Glutamatergic neuron (in vitro differentiated cells): ENCODE data around the gene TMEM125. TPM values are rescaled to one million over a fixed set of nuclear protein-coding genes. Genes with fewer than 3 reads are reported as not detected.

Experiments
- DNase-seq: peaks from one replicate; pipeline ENCODE4 v3.0.0; 2022
- H3K27ac Mint-ChIP-seq: one replicate; pipeline ENCODE4 v1.8.0; 2020; ENCODE audit warnings: mild to moderate bottlenecking, mixed read lengths, inconsistent platforms; ENCODE audit not compliant: unreplicated experiment
- H3K27me3 Mint-ChIP-seq: one replicate; pipeline ENCODE4 v1.8.0; 2020; ENCODE audit warnings: mild to moderate bottlenecking, moderate library complexity, mixed read lengths, inconsistent platforms; ENCODE audit not compliant: unreplicated experiment
- H3K36me3 Mint-ChIP-seq: one replicate; pipeline ENCODE4 v1.8.0; 2020; ENCODE audit warnings: mild to moderate bottlenecking, mixed read lengths, inconsistent platforms; ENCODE audit not compliant: unreplicated experiment
- H3K4me1 Mint-ChIP-seq: one replicate; pipeline ENCODE4 v1.8.0; 2020; ENCODE audit warnings: mild to moderate bottlenecking, low read depth, mixed read lengths, inconsistent platforms; ENCODE audit not compliant: unreplicated experiment
- H3K4me3 Mint-ChIP-seq: one replicate; pipeline ENCODE4 v1.8.0; 2020; ENCODE audit warnings: mild to moderate bottlenecking, mixed read lengths, inconsistent platforms; ENCODE audit not compliant: unreplicated experiment
- H3K9me3 Mint-ChIP-seq: one replicate; pipeline ENCODE4 v1.8.0; 2020; ENCODE audit warnings: mild to moderate bottlenecking, moderate library complexity, mixed read lengths, inconsistent platforms; ENCODE audit not compliant: unreplicated experiment
- CTCF ChIP-seq: fragments of 200-600 bp; sonication (generic); IDR thresholded peaks from one replicate; pipeline ENCODE4 v1.5.0; 2021; ENCODE audit not compliant: partially characterized antibody, unreplicated experiment
- total RNA-seq: library from RNA; stranded (reverse); fragmentation: NEBNext Ultra II Directional; extraction: Animal tissue kit (Norgen Biotek cat#: 25700); gene quantifications from one replicate; pipeline ENCODE4 v1.2.1, GENCODE V29; 2021; ENCODE audit not compliant: unreplicated experiment

The TMEM125 gene
- total RNA-seq, 1 donor from 2014 or later, result not detected

GRCh38 chr1:43237121-43237520, 32.7 kb upstream of the TMEM125 start:
- H3K27ac Mint-ChIP-seq, result no peak overlapping the region
- DNase-seq, result no peak
- peaks cover 5% of the 10 kb centered on the region for H3K27me3 Mint-ChIP-seq
- peaks cover 2% of the 10 kb centered on the region for H3K4me1 Mint-ChIP-seq
- TF ChIP-seq CTCF, result no peak
- no peaks in the 10 kb centered on the region for H3K9me3 Mint-ChIP-seq
- peak overlapping the region; percentile 5 for H3K4me3 Mint-ChIP-seq
- H3K36me3 Mint-ChIP-seq, result peaks cover 4% of the 10 kb centered on the region

- no peaks in the 10 kb centered on the region for H3K9me3 Mint-ChIP-seq
- no peak overlapping the region for H3K27ac Mint-ChIP-seq
- peaks cover 2% of the 10 kb centered on the region for H3K4me1 Mint-ChIP-seq
- TF ChIP-seq CTCF, result peak; percentile 54
- DNase-seq, result peak; percentile 76
- H3K36me3 Mint-ChIP-seq, result peaks cover 4% of the 10 kb centered on the region
- peaks cover 5% of the 10 kb centered on the region for H3K27me3 Mint-ChIP-seq
- H3K4me3 Mint-ChIP-seq, result no peak overlapping the region
Observed at GRCh38 chr1:43238085-43238484, 31.7 kb upstream of the TMEM125 start.

GRCh38 chr1:43238991-43239469, 30.8 kb upstream of the TMEM125 start:
- Mint-ChIP-seq H3K4me1 (peaks cover 2% of the 10 kb centered on the region), H3K9me3 (no peaks in the 10 kb centered on the region), H3K27ac (no peak overlapping the region), H3K27me3 (peaks cover 5% of the 10 kb centered on the region), H3K36me3 (peaks cover 4% of the 10 kb centered on the region), H3K4me3 (no peak overlapping the region)
- no peak for TF ChIP-seq CTCF
- no peak for DNase-seq

DNA sequence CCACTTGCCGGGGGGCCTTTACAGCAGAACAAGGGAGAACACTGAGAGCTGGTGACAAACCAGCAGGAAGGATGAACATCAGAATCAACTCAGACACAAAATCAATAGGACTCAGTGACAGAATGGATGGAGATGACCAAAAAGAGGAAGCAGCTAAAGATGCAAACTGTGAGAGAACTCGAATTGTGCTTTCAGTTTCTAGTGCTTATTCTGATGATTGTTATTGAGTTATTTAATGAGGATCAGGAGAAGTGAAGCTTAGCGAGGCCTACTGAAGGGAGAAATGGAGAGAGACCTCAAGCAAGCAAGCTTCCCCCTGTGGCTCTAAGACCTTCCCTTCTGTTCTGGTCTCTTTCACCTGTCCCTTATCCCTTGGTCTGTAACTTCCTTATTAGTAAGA, 30.3 kb upstream of the TMEM125 start:
- no peak for DNase-seq

More for the DNA sequence above, 30.3 kb upstream of the TMEM125 start:
- H3K4me1 Mint-ChIP-seq, result peaks cover 2% of the 10 kb centered on the region
- H3K4me3 Mint-ChIP-seq, result no peak overlapping the region
- no peak overlapping the region for H3K27ac Mint-ChIP-seq
- no peaks in the 10 kb centered on the region for H3K9me3 Mint-ChIP-seq
- peaks cover 5% of the 10 kb centered on the region for H3K27me3 Mint-ChIP-seq
- TF ChIP-seq CTCF, result no peak
- peaks cover 4% of the 10 kb centered on the region for H3K36me3 Mint-ChIP-seq
